GM18499 (cell line): ENCODE measurements around the gene ACP7.
"Not testable (repeated sequence)": the region's sequence is repeated elsewhere in the genome, so short reads cannot be mapped to it uniquely, and the experiment has no call there.

Experiments used
- ATAC-seq: cut with Tn5 transposase; IDR thresholded peaks from one replicate; pipeline ENCODE4 v1.9.1; 2021; ENCODE audit warnings: moderate number of reproducible peaks; ENCODE audit not compliant: insufficient read depth, unreplicated experiment

The ACP7 gene

DNA sequence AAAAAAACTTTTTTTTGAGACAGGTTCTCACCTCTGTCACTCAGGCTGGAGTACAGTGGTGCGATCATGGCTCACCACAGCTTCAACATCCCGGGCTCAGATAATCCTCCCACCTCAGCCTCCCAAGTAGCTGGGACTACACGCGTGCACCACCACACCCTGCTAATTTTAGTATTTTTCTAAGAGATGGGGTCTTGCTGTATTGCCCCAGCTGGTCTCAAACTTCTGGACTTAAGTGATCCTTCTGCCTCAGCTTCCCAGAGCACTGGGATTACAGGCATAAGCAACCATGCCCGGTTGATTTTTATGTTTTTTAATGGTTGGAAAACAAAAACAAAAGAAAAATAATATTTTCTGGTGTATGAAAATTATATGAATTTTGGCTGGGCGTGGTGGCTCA, 9.2 kb upstream of the ACP7 start:
- no peak for ATAC-seq

DNA sequence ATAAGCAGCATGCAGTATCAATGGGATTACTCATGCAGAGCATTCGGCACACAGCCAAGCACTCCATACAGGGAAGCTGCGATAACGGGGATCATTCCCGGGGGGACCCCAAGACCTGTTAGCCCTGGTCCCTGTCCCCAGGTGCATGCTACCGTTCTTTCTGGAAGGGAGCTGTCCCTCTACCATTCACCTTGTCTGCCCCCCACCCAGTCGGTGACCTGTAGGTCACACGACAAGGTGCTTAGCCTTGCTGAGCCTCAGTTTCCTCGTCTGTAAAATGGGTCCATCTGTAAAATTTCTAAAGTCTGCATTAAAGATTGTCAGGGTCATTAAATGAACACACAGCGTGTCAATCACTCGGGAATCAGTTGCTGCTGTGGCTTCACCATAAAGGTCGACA, 6.8 kb upstream of the ACP7 start:
- no peak for ATAC-seq

DNA sequence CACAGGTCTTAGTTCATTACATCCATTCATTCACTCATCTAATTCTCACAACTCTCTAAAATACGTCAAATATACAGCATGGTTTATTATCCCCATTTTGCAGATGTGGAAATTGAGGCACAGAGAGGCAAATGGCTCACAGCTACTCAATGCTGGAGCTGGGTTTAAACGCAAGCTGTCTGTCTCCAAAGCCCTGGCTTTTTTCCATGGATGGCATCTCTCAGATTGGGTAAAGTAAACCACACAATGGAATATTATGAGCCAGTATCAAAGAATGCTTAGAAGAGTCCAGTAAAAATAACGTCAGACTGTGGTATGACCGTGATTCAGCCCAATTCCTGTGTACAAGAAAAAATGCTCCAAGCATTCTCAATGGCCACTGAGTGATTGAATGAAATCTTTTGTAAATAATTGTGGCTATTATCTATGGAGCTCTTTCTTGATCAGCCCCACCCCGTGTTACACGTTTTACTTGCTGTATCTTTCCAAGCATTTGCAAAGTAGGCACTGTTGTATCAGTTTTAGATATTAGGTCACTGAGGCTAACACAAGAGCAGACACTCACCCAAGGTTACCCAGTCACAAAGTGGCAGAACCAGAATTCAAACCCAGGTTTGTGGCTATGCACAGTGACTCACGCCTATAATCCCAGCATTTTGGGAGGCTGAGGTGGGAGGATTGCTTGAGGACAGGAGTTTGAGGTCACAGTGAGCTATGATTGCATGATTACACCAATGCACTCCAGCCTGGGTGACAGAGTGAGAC, 5.5 kb upstream of the ACP7 start:
- ATAC-seq = no peak

- ATAC-seq = no peak
These were observed 3.7 kb upstream of the ACP7 start for GRCh38 chr19:39080431-39080830.

GRCh38 chr19:39082167-39082566, 2.0 kb upstream of the ACP7 start:
- ATAC-seq = no peak

- ATAC-seq = no peak
These were observed 1.2 kb upstream of the ACP7 start for GRCh38 chr19:39082745-39083598.

DNA sequence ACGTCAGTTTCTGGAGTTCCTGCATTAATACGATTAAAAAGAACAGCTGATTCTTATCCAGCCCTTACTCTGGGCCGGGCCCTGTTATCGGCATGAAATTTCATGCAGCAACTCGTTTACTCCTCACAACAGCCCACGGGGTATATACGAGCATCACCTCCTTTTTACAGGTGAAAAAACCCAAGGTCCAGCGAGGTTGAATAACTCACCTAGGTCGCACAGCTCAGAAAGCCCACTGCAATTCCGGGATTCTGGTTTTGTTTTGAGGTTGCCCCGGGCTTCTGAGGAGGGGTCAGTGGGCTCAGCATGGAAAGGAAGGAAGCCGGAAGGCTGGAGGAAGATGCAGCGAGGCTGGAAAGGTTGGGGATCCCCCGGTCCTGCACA, 577 bp upstream of the ACP7 start:
- no peak for ATAC-seq

GRCh38 chr19:39084732-39085080, 538 bp downstream of the ACP7 start:
- ATAC-seq = no peak

DNA sequence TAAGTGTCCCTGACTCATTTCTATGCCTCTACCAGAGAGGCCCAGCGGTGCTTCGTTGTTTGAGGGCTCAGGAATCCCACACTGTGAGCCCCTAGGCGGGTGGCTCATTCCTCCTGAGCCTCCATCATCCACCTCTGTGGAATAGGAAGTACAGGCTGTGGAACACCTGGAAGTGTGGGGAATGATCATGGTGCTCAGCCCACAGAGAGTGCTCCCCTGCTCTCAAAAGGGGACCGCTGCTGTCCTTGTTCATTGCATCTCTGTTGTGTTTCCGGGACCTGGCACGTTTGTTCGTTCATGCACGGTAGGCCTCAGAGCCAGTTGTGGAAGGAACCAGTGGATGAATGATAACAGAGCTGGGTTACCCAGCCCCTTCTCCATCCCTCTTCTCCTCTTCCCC, 1.2 kb downstream of the ACP7 start:
- ATAC-seq = no peak

GRCh38 chr19:39086386-39086785, 2.2 kb downstream of the ACP7 start:
- ATAC-seq = no peak

DNA sequence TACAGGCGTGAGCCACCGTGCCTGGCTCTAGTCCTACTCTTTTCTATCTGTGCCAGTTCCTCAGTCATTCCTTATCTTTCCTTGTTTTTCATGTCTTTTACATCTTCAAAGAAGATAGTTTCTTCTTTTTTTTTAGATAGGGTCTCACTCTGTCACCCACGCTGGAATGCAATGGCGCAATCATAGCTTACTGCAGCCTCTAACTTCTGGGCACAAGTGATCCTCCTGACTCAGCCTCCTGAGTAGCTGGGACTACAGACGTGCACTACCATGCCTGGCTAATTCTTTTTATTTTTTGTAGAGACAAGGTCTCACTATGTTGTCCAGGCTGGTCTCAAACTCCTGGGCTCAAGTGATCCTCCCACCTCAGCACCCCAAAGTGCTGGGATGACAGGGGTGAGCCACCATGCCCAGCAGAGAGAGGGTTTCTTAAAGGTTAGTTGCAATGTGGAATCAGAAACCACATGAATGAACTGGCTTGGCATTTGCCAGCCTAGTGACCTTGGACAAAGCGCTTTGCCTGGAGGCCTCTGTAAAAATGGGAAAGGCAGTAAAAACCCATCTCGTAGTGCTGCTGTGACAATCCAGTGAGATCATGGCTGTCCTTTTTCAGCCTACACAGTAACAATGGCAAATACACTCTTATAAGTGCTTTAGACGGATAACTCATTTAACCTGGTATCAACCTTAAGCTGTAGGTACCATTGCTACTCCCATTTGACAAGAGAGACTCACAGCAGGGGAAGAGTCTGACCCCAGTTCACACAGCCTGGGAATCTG, 3.9 kb downstream of the ACP7 start:
- no peak for ATAC-seq

DNA sequence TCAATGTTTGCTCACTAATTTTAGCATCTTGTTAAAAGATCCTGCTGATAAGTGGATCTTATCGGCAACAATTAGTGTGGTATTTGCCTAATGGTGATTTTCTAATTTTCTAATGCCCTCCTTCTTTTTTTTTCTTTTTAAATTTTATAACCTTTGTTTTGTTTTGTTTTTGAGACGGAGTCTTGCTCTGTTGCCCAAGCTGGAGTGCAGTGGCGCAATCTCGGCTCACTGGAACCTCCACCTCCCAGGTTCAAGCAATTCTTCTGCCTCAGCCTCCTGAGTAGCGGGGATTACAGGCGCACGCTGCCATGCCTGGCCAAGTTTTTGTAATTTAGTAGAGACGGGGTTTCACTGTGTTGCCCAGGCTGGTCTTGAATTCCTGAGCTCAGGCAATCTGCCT, 5.8 kb downstream of the ACP7 start:
- ATAC-seq = not testable (repeated sequence)

- no peak for ATAC-seq
These were observed 6.7 kb downstream of the ACP7 start for GRCh38 chr19:39090881-39091280.

DNA sequence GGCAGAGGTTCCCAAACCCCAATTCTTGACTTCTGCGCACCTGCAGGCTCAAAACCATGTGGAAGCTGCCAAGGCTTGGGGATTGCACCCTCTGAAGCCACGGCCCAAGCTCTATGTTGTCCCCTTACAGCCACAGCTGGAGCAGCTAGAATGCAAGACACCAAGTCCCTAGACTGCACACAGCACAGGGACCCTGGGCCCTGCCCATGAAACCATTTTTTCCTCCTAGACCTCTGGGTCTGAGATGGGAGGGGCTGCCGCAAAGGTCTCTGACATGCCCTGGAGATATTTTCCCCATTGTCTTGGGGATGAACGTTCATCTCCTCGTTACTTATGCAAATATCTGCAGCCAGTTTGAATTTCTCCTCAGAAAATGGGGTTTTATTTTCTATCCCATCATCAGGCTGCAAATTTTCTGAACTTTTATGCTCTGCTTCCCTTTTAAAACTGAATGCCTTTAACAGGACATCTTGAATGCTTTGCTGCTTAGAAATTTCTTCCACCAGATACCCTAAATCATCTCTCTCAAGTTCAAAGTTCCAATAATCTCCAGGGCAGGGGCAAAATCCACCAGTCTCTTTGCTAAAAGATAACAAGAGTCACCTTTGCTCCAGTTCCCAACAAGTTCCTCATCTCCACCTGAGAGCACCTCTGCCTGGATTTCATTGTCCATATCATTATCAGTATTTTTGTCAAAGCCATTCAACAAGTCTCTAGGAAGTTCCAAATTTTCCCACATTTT, 11.8 kb downstream of the ACP7 start:
- not testable (repeated sequence) for ATAC-seq

GRCh38 chr19:39097299-39097698, 13.1 kb downstream of the ACP7 start:
- ATAC-seq = no peak

DNA sequence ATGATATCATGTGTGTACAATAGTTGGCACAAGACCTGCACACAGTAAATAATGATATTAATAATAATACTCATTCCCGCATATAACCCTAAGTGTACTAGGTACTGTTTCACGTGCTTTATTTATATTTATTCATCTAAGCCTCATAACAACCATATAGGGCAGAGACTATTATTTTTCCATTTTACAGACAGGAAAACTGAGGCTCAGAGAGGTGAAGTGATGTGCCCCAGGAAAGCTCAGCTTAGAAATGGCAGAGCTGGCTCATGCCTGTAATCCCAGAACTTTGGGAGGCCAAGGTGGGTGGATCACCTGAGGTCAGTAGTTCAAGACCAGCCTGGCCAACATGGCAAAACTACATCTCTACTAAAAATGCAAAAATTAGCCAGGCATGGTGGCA, 13.6 kb downstream of the ACP7 start:
- no peak for ATAC-seq

GRCh38 chr19:39098365-39099269, 14.4 kb downstream of the ACP7 start:
- ATAC-seq = no peak

DNA sequence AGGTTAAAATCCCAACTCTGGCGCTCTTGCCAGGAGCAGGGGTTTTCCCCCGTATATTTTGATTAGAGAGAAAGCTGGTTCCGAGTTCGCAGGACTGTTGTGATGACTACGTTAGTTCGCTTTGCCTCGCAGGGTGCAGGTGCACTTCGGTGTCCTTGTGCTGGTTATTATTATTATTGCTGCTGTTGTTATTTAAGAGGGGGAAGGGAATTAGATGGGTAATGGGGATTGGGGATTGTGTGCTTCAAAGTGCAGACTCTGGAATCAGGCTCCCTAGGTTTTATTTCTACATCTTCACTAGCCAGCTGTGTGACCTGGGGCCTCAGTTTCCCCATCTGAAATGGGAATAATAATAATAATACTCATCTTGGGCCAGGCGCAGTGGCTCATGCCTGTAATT, 15.2 kb downstream of the ACP7 start:
- ATAC-seq = no peak

GRCh38 chr19:39100500-39101166, 16.5 kb downstream of the ACP7 start:
- ATAC-seq = no peak
